SH-SY5Y (cell line): ENCODE results near the gene RNF214.

Experiments used
- GATA2 ChIP-seq: IDR thresholded peaks from 2 replicates; pipeline ENCODE4 v1.6.1; 2011; ENCODE audit warnings: mild to moderate bottlenecking, low read depth, low read length
- GATA3 ChIP-seq: IDR thresholded peaks from 2 replicates; pipeline ENCODE4 v1.6.1; 2011; ENCODE audit warnings: low read depth, mild to moderate bottlenecking, low read length, moderate library complexity

GRCh38 chr11:117191680-117192400 is 40.6 kb upstream of the RNF214 start:
- TF ChIP-seq GATA2 = no peak
- no peak for TF ChIP-seq GATA3
